SK-N-SH (cell line): Measurements from ENCODE around the gene TRAPPC12.

Experiments used
- CHD2 ChIP-seq: fragments of 150-350 bp; IDR thresholded peaks from 2 replicates; pipeline ENCODE4 v1.6.1; 2018; ENCODE audit warnings: low read length; ENCODE audit not compliant: partially characterized antibody
- CTCF ChIP-seq: fragments of 200-600 bp; sonication (generic); IDR thresholded peaks from 2 replicates; pipeline ENCODE4 v1.6.1; 2017; ENCODE audit warnings: antibody characterized with exemption, mild to moderate bottlenecking, moderate library complexity
- EP300 ChIP-seq, 2 experiments: IDR thresholded peaks; 2 replicates each; pipeline versions ENCODE4 v1.4.0 to v1.6.1; 2012; ENCODE audit warnings: borderline replicate concordance in 1 of 2, low read depth in 1 of 2, low read length in 1 of 2
- FOXJ3 ChIP-seq: sonication (generic); formaldehyde crosslinking; IDR thresholded peaks from 2 replicates; pipeline ENCODE4 v1.5.1; 2020; ENCODE audit warnings: mild to moderate bottlenecking, missing genetic modification reagents
- FOXM1 ChIP-seq: IDR thresholded peaks from 2 replicates; pipeline ENCODE4 v1.4.0; 2012; ENCODE audit warnings: low read depth, mild to moderate bottlenecking
- MXI1 ChIP-seq: IDR thresholded peaks from 2 replicates; pipeline ENCODE4 v1.6.1; 2012; ENCODE audit warnings: mild to moderate bottlenecking, low read depth, low read length, improper control_type of control experiment
- NFIC ChIP-seq: IDR thresholded peaks from 2 replicates; pipeline ENCODE4 v1.4.0; 2012; ENCODE audit warnings: borderline replicate concordance
- NRF1 ChIP-seq: IDR thresholded peaks from 2 replicates; pipeline ENCODE4 v1.6.1; 2012; ENCODE audit warnings: low read depth, mild to moderate bottlenecking, low read length
- POLR2AphosphoS5 ChIP-seq: IDR thresholded peaks from 2 replicates; pipeline ENCODE4 v1.6.1; 2012; ENCODE audit warnings: low read depth, low read length
- RAD21 ChIP-seq: IDR thresholded peaks from 2 replicates; pipeline ENCODE4 v1.6.1; 2012; ENCODE audit warnings: mild to moderate bottlenecking, low read length
- REST ChIP-seq: IDR thresholded peaks from 2 replicates; pipeline ENCODE4 v1.6.1; 2012; ENCODE audit warnings: mild to moderate bottlenecking, low read depth, low read length, moderate library complexity
- TAF1 ChIP-seq: IDR thresholded peaks from 2 replicates; pipeline ENCODE4 v1.6.1; 2012; ENCODE audit warnings: low read depth, mild to moderate bottlenecking, low read length, moderate library complexity, borderline replicate concordance
- YY1 ChIP-seq: IDR thresholded peaks from 2 replicates; pipeline ENCODE4 v1.4.0; 2012; ENCODE audit warnings: low read depth, mild to moderate bottlenecking

GRCh38 chr2:3461801-3462492, 82.5 kb downstream of the TRAPPC12 start:
- TF ChIP-seq NRF1 (no peak), CTCF (peak; percentile 98), EP300 (IDR thresholded peaks at IDR 0.05; ENCODE audit: borderline replicate concordance in 1 of 2, low read depth in 1 of 2, low read length in 1 of 2) (no peak), POLR2AphosphoS5 (no peak), MXI1 (0 out of 2 replicates have a peak, but pooled peaks have one; percentile 44), CHD2 (no peak), NFIC (no peak), FOXM1 (no peak), TAF1 (no peak), FOXJ3 (CRISPR knock-in tag) (no peak), REST (no peak), RAD21 (peak; percentile 89), YY1 (no peak)
